Naive thymus-derived CD4-positive, alpha-beta T cell (primary cell): ENCODE measurements around the gene NUMB. TPM values are rescaled to one million over a fixed set of nuclear protein-coding genes. Genes with fewer than 3 reads are reported as not detected.
A peak's percentile ranks its signal among the peaks of the same experiment; 100 is the strongest.

Experiments
- ATAC-seq: fragments of 150-1000 bp; cut with Tn5 transposase; 2 replicates; pipeline ENCODE4 v1.10.0; 2021; ENCODE audit warnings: mild to moderate bottlenecking, moderate library complexity
- CTCF ChIA-PET: fragments of 350-600 bp; sonication (Branson Sonifier 250); formaldehyde crosslinking; loops from one replicate; lab custom pipeline; 2021; ENCODE audit warnings: antibody characterized with exemption; lab: Charles Lee
- POLR2A ChIA-PET: fragments of 350-600 bp; sonication (Branson Sonifier 250); formaldehyde crosslinking; loops from one replicate; lab custom pipeline; 2021; ENCODE audit warnings: antibody characterized with exemption, inconsistent platforms; lab: Charles Lee
- DNase-seq, 9 donors: peaks; one replicate each; pipeline versions ENCODE4 v3.0.0 to v3.0.0-alpha.2; 2020 to 2022; ENCODE audit warnings: mixed read lengths in 1 of 9
- H3K27ac ChIP-seq: one replicate; pipeline ENCODE4 v1.7.0; 2013; ENCODE audit warnings: mild to moderate bottlenecking, low read depth, low read length, moderate library complexity
- H3K27me3 ChIP-seq, 2 donors: one replicate each; pipeline ENCODE4 v1.7.0; 2013; ENCODE audit warnings: low read length in 2 of 2, mild to moderate bottlenecking in 2 of 2, moderate library complexity in 2 of 2; ENCODE audit not compliant: control insufficient read depth in 2 of 2, insufficient read depth in 2 of 2
- H3K36me3 ChIP-seq, 3 experiments: 1 replicate in 2 of 3; 2 replicates in 1 of 3; pipeline ENCODE4 v1.7.0; 2013; ENCODE audit warnings: low read length in 3 of 3, mild to moderate bottlenecking in 3 of 3, moderate library complexity in 1 of 3; ENCODE audit not compliant: insufficient read depth in 3 of 3, control insufficient read depth in 2 of 3
- H3K4me1 ChIP-seq, 2 donors: one replicate each; pipeline ENCODE4 v1.7.0; 2013; ENCODE audit warnings: low read length in 2 of 2, mild to moderate bottlenecking in 2 of 2, moderate library complexity in 1 of 2; ENCODE audit not compliant: control insufficient read depth in 2 of 2, insufficient read depth in 2 of 2
- H3K4me3 ChIP-seq: 2 replicates; pipeline ENCODE4 v1.7.0; 2013; ENCODE audit warnings: mild to moderate bottlenecking, low read length
- H3K9me3 ChIP-seq, 3 experiments: 1 replicate in 2 of 3; 2 replicates in 1 of 3; pipeline ENCODE4 v1.7.0; 2013; ENCODE audit warnings: low read length in 3 of 3; ENCODE audit not compliant: control insufficient read depth in 2 of 3
- H3K27ac Mint-ChIP-seq, 9 donors: one replicate each; pipeline ENCODE4 v1.8.0; 2020 to 2022; ENCODE audit warnings: mixed read lengths in 9 of 9, mild to moderate bottlenecking in 8 of 9, moderate library complexity in 5 of 9, inconsistent platforms in 2 of 9
- H3K27me3 Mint-ChIP-seq, 5 donors: one replicate each; pipeline ENCODE4 v1.8.0; 2021 to 2022; ENCODE audit warnings: mixed read lengths in 5 of 5, mild to moderate bottlenecking in 1 of 5
- H3K36me3 Mint-ChIP-seq, 5 donors: one replicate each; pipeline ENCODE4 v1.8.0; 2020 to 2022; ENCODE audit warnings: mixed read lengths in 5 of 5, mild to moderate bottlenecking in 3 of 5, inconsistent platforms in 1 of 5
- H3K4me1 Mint-ChIP-seq, 7 donors: one replicate each; pipeline ENCODE4 v1.8.0; 2020 to 2022; ENCODE audit warnings: mixed read lengths in 7 of 7, mild to moderate bottlenecking in 3 of 7, inconsistent platforms in 1 of 7
- H3K4me3 Mint-ChIP-seq, 10 donors: one replicate each; pipeline ENCODE4 v1.8.0; 2020 to 2022; ENCODE audit warnings: mild to moderate bottlenecking in 10 of 10, mixed read lengths in 10 of 10, moderate library complexity in 6 of 10, inconsistent platforms in 2 of 10
- H3K9me3 Mint-ChIP-seq, 11 donors: one replicate each; pipeline ENCODE4 v1.8.0; 2020 to 2022; ENCODE audit warnings: mixed read lengths in 11 of 11, mild to moderate bottlenecking in 4 of 11, inconsistent platforms in 1 of 11, moderate library complexity in 1 of 11
- intact Hi-C, 2 donors: fragments of 100-400 bp; cut with micrococcal nuclease; formaldehyde crosslinking; loops; one replicate each; pipeline ENCODE4 v1.15.1; 2023
- polyA plus RNA-seq, 2 donors: library from polyadenylated mRNA; unstranded; fragments of 300-500 nt; fragmentation: Illumina TruSeq; gene quantifications; one replicate each; pipeline ENCODE4 v1.2.3, GENCODE V29; 2021
- total RNA-seq, 6 experiments: library from RNA in 5 of 6; stranded (reverse) in 5 of 6; gene quantifications; 1 replicate in 5 of 6; 2 replicates in 1 of 6; pipeline ENCODE4 v1.2.3 and lab custom pipeline; 2021 to 2026

NUMB gene
- total and polyA plus RNA-seq, 7 experiments from 2014 or later = 32.7 to 90.6 (median 49.0) TPM

- no peaks in the 10 kb centered on the region for H3K27me3 Mint-ChIP-seq
- H3K4me1 Mint-ChIP-seq = peaks cover 0 to 32% (median 4%) of the 10 kb centered on the region in 7 donors
- Histone ChIP-seq H3K27me3 (no peaks in the 10 kb centered on the region), H3K27ac (no peak overlapping the region), H3K36me3 (peaks cover 0 to 38% (median 0%) of the 10 kb centered on the region in 3 experiments), H3K9me3 (no peaks in the 10 kb centered on the region), H3K4me1 (no peaks in the 10 kb centered on the region), H3K4me3 (no peak overlapping the region)
- H3K36me3 Mint-ChIP-seq = peaks cover 4 to 35% (median 23%) of the 10 kb centered on the region in 5 donors
- peak overlapping the region in 1 of 10 donors; percentile 40 for H3K4me3 Mint-ChIP-seq
- intact Hi-C loops = no loop called here
- ATAC-seq = no peak
- ChIA-PET POLR2A (no interaction called here), CTCF (no interaction called here)
- H3K27ac Mint-ChIP-seq = no peak overlapping the region
- no peaks in the 10 kb centered on the region for H3K9me3 Mint-ChIP-seq
- DNase-seq = no peak
Measured at GRCh38 chr14:73290279-73290678, 168.1 kb downstream of the NUMB start.

GRCh38 chr14:73289729-73290128, 168.6 kb downstream of the NUMB start:
- no peak overlapping the region for H3K27ac ChIP-seq

GRCh38 chr14:73289308-73289707, 169.0 kb downstream of the NUMB start:
- Histone ChIP-seq H3K4me3 (no peak overlapping the region), H3K27me3 (no peaks in the 10 kb centered on the region), H3K36me3 (peaks cover 0 to 45% (median 0%) of the 10 kb centered on the region in 3 experiments), H3K27ac (no peak overlapping the region), H3K9me3 (no peaks in the 10 kb centered on the region), H3K4me1 (no peaks in the 10 kb centered on the region)
- Mint-ChIP-seq H3K4me3 (no peak overlapping the region), H3K27ac (peak overlapping the region in 1 of 9 donors; percentile 38), H3K9me3 (no peaks in the 10 kb centered on the region), H3K4me1 (peaks cover 0 to 32% (median 4%) of the 10 kb centered on the region in 7 donors), H3K27me3 (no peaks in the 10 kb centered on the region), H3K36me3 (peaks cover 4 to 42% (median 26%) of the 10 kb centered on the region in 5 donors)
- CTCF ChIA-PET = interaction anchor here (0.6 to 0.7 kb wide), 2 partner anchors 21 to 127 kb away, joined by 3 read pairs; no protein-coding TSS in a partner anchor
- no peak for DNase-seq
- intact Hi-C loops = no loop called here
- POLR2A ChIA-PET = no interaction called here
- ATAC-seq = no peak

More at GRCh38 chr14:73289729-73290128, 168.6 kb downstream of the NUMB start:
- H3K9me3 Mint-ChIP-seq = no peaks in the 10 kb centered on the region
- H3K27me3 Mint-ChIP-seq = no peaks in the 10 kb centered on the region
- H3K27ac Mint-ChIP-seq = peak overlapping the region in 1 of 9 donors; percentile 18
- no peak for DNase-seq
- H3K27me3 ChIP-seq = no peaks in the 10 kb centered on the region
- H3K4me3 Mint-ChIP-seq = peak overlapping the region in 1 of 10 donors; percentile 25
- CTCF ChIA-PET = no interaction called here
- POLR2A ChIA-PET = no interaction called here
- peaks cover 0 to 32% (median 4%) of the 10 kb centered on the region in 7 donors for H3K4me1 Mint-ChIP-seq
- intact Hi-C loops = no loop called here
- H3K4me1 ChIP-seq = no peaks in the 10 kb centered on the region
- no peak overlapping the region for H3K4me3 ChIP-seq
- H3K36me3 ChIP-seq = peaks cover 0 to 43% (median 0%) of the 10 kb centered on the region in 3 experiments
- ATAC-seq = no peak
- H3K36me3 Mint-ChIP-seq = peaks cover 4 to 39% (median 23%) of the 10 kb centered on the region in 5 donors
- no peaks in the 10 kb centered on the region for H3K9me3 ChIP-seq

GRCh38 chr14:73287071-73287470, 171.3 kb downstream of the NUMB start:
- intact Hi-C loops = no loop called here
- Histone ChIP-seq H3K9me3 (no peaks in the 10 kb centered on the region), H3K4me3 (no peak overlapping the region), H3K36me3 (peaks cover 0 to 56% (median 3%) of the 10 kb centered on the region in 3 experiments), H3K4me1 (no peaks in the 10 kb centered on the region), H3K27me3 (no peaks in the 10 kb centered on the region), H3K27ac (no peak overlapping the region)
- no peaks in the 10 kb centered on the region for H3K27me3 Mint-ChIP-seq
- H3K27ac Mint-ChIP-seq = no peak overlapping the region
- CTCF ChIA-PET = no interaction called here
- no peaks in the 10 kb centered on the region for H3K9me3 Mint-ChIP-seq
- H3K36me3 Mint-ChIP-seq = peaks cover 18 to 46% (median 26%) of the 10 kb centered on the region in 5 donors
- no peak for ATAC-seq
- peaks cover 0 to 21% (median 5%) of the 10 kb centered on the region in 7 donors for H3K4me1 Mint-ChIP-seq
- no peak for DNase-seq
- POLR2A ChIA-PET = no interaction called here
- H3K4me3 Mint-ChIP-seq = no peak overlapping the region

- H3K4me1 Mint-ChIP-seq = peaks cover 0 to 25% (median 6%) of the 10 kb centered on the region in 7 donors
- H3K27ac Mint-ChIP-seq = no peak overlapping the region
- CTCF ChIA-PET = no interaction called here
- no peaks in the 10 kb centered on the region for H3K9me3 ChIP-seq
- no peak overlapping the region for H3K4me3 ChIP-seq
- no peaks in the 10 kb centered on the region for H3K27me3 Mint-ChIP-seq
- no peak for ATAC-seq
- H3K36me3 Mint-ChIP-seq = peaks cover 22 to 48% (median 29%) of the 10 kb centered on the region in 5 donors
- intact Hi-C loops = no loop called here
- no peaks in the 10 kb centered on the region for H3K4me1 ChIP-seq
- H3K9me3 Mint-ChIP-seq = no peaks in the 10 kb centered on the region
- H3K4me3 Mint-ChIP-seq = no peak overlapping the region
- no peaks in the 10 kb centered on the region for H3K27me3 ChIP-seq
- POLR2A ChIA-PET = no interaction called here
- H3K27ac ChIP-seq = no peak overlapping the region
- peaks cover 4 to 57% (median 7%) of the 10 kb centered on the region in 3 experiments for H3K36me3 ChIP-seq
- DNase-seq = no peak
Measured at GRCh38 chr14:73286598-73286997, 171.7 kb downstream of the NUMB start.

- intact Hi-C loops = no loop called here
- Mint-ChIP-seq H3K36me3 (peaks cover 22 to 53% (median 29%) of the 10 kb centered on the region in 5 donors), H3K9me3 (no peaks in the 10 kb centered on the region), H3K4me3 (no peak overlapping the region), H3K4me1 (peaks cover 0 to 26% (median 6%) of the 10 kb centered on the region in 7 donors), H3K27me3 (no peaks in the 10 kb centered on the region), H3K27ac (no peak overlapping the region)
- DNase-seq (no peak), ATAC-seq (no peak)
- no peaks in the 10 kb centered on the region for H3K27me3 ChIP-seq
- H3K4me3 ChIP-seq = no peak overlapping the region
- no peaks in the 10 kb centered on the region for H3K4me1 ChIP-seq
- peaks cover 4 to 58% (median 7%) of the 10 kb centered on the region in 3 experiments for H3K36me3 ChIP-seq
- ChIA-PET CTCF (no interaction called here), POLR2A (no interaction called here)
- H3K9me3 ChIP-seq = no peaks in the 10 kb centered on the region
- H3K27ac ChIP-seq = no peak overlapping the region
Measured at GRCh38 chr14:73285979-73286378, 172.4 kb downstream of the NUMB start.
